DOHH2 (cell line): Measurements from ENCODE around the gene CELSR3.

Experiments used
- H3F3A ChIP-seq: fragments of 200-600 bp; sonication (generic), shearing (Covaris generic); 2 replicates; pipeline ENCODE4 v1.6.0; 2016; ENCODE audit warnings: antibody characterized with exemption, mild to moderate bottlenecking; ENCODE audit not compliant: control insufficient read depth, insufficient read depth
- H3K27ac ChIP-seq: fragments of 200-600 bp; sonication (generic); 2 replicates; pipeline ENCODE4 v1.5.1; 2014; ENCODE audit warnings: low read depth, mild to moderate bottlenecking, low read length, moderate library complexity
- H3K27me3 ChIP-seq: fragments of 200-600 bp; sonication (generic); 2 replicates; pipeline ENCODE4 v1.6.1; 2014; ENCODE audit warnings: mild to moderate bottlenecking, low read length, mixed read lengths; ENCODE audit not compliant: control insufficient read depth
- H3K36me3 ChIP-seq: fragments of 200-600 bp; sonication (generic); 2 replicates; pipeline ENCODE4 v1.6.1; 2014; ENCODE audit warnings: mild to moderate bottlenecking, low read length, moderate library complexity, mixed read lengths; ENCODE audit not compliant: control insufficient read depth
- H3K4me1 ChIP-seq: fragments of 200-600 bp; sonication (generic); 2 replicates; pipeline ENCODE4 v1.6.1; 2014; ENCODE audit warnings: mild to moderate bottlenecking, low read length, mixed read lengths; ENCODE audit not compliant: control insufficient read depth
- H3K4me2 ChIP-seq: fragments of 200-600 bp; sonication (generic); 2 replicates; pipeline ENCODE4 v1.6.0; 2014; ENCODE audit warnings: mild to moderate bottlenecking, low read length, moderate library complexity
- H3K4me3 ChIP-seq: fragments of 200-600 bp; sonication (generic); 2 replicates; pipeline ENCODE4 v1.5.1; 2014; ENCODE audit warnings: mild to moderate bottlenecking, low read length, mixed read lengths
- H3K79me2 ChIP-seq: fragments of 200-600 bp; sonication (generic); 2 replicates; pipeline ENCODE4 v1.6.1; 2014; ENCODE audit warnings: mild to moderate bottlenecking, low read length, mixed read lengths; ENCODE audit not compliant: control insufficient read depth
- H3K9me2 ChIP-seq: fragments of 200-600 bp; sonication (generic); replicated peaks from 2 replicates; pipeline ENCODE4 v1.6.1; 2014; ENCODE audit warnings: mild to moderate bottlenecking, low read length, mixed read lengths; ENCODE audit not compliant: control insufficient read depth
- H3K9me3 ChIP-seq: fragments of 200-600 bp; sonication (generic); 2 replicates; pipeline ENCODE4 v1.6.1; 2014; ENCODE audit warnings: antibody characterized with exemption, low read length, mixed read lengths; ENCODE audit not compliant: control insufficient read depth, insufficient read depth
- H4K20me1 ChIP-seq: fragments of 200-600 bp; sonication (generic); 2 replicates; pipeline ENCODE4 v1.6.0; 2014; ENCODE audit warnings: low read depth, mild to moderate bottlenecking, antibody characterized with exemption, low read length, moderate library complexity; ENCODE audit not compliant: control insufficient read depth, insufficient read depth
- EZH2phosphoT487 ChIP-seq: fragments of 200-600 bp; sonication (generic); IDR thresholded peaks from 2 replicates; pipeline ENCODE4 v1.6.1; 2017; ENCODE audit warnings: borderline replicate concordance, mild to moderate bottlenecking, antibody characterized with exemption, low read length, moderate library complexity, mixed read lengths
- TF ChIP-seq, protein P1 (sequence below): fragments of 200-600 bp; sonication (generic); IDR thresholded peaks from one replicate; pipeline ENCODE4 v1.5.1; 2014; ENCODE audit warnings: antibody characterized with exemption, mild to moderate bottlenecking, low read depth, low read length; ENCODE audit not compliant: poor library complexity, severe bottlenecking

The CELSR3 gene

GRCh38 chr3:48587686-48588085 lies 75.0 kb downstream of the CELSR3 start:
- H3K4me2 ChIP-seq, result no peak overlapping the region
- H3K27ac ChIP-seq, result no peak overlapping the region
- H3K27me3 ChIP-seq, result peaks cover 2% of the 10 kb centered on the region; the same call in 1 of the 2 replicates
- H3K36me3 ChIP-seq, result no peaks in the 10 kb centered on the region
- no peaks in the 10 kb centered on the region for H4K20me1 ChIP-seq
- H3F3A ChIP-seq, result no peaks in the 10 kb centered on the region
- no peaks in the 10 kb centered on the region for H3K9me2 ChIP-seq
- no peaks in the 10 kb centered on the region for H3K4me1 ChIP-seq
- no peak for TF ChIP-seq EZH2phosphoT487
- TF ChIP-seq, protein P1, sequence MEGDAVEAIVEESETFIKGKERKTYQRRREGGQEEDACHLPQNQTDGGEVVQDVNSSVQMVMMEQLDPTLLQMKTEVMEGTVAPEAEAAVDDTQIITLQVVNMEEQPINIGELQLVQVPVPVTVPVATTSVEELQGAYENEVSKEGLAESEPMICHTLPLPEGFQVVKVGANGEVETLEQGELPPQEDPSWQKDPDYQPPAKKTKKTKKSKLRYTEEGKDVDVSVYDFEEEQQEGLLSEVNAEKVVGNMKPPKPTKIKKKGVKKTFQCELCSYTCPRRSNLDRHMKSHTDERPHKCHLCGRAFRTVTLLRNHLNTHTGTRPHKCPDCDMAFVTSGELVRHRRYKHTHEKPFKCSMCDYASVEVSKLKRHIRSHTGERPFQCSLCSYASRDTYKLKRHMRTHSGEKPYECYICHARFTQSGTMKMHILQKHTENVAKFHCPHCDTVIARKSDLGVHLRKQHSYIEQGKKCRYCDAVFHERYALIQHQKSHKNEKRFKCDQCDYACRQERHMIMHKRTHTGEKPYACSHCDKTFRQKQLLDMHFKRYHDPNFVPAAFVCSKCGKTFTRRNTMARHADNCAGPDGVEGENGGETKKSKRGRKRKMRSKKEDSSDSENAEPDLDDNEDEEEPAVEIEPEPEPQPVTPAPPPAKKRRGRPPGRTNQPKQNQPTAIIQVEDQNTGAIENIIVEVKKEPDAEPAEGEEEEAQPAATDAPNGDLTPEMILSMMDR, result no peak
- H3K4me3 ChIP-seq, result no peak overlapping the region
- no peaks in the 10 kb centered on the region for H3K79me2 ChIP-seq
- H3K9me3 ChIP-seq, result no peaks in the 10 kb centered on the region
